NCI-H2107 treated with DMSO at 0.1 percent for 48 hours (cell line): ENCODE measurements around the gene SREBF2.

ENCODE experiments used
- DNase-seq: peaks from one replicate; lab custom pipeline; 2025; ENCODE audit not compliant: unreplicated experiment; lab: John Stamatoyannopoulos, UW

Gene SREBF2

GRCh38 chr22:41875531-41876270, 42.8 kb downstream of the SREBF2 start:
- no peak for DNase-seq

- no peak for DNase-seq
Measured at GRCh38 chr22:41876275-41876674, 43.4 kb downstream of the SREBF2 start.

GRCh38 chr22:41876675-41877074, 43.8 kb downstream of the SREBF2 start:
- DNase-seq = no peak

- no peak for DNase-seq
Measured at GRCh38 chr22:41880653-41881052, 47.7 kb downstream of the SREBF2 start.

- DNase-seq = no peak
Measured at GRCh38 chr22:41883400-41883799, 50.5 kb downstream of the SREBF2 start.

GRCh38 chr22:41885116-41885515, 52.2 kb downstream of the SREBF2 start:
- no peak for DNase-seq

GRCh38 chr22:41885516-41885915, 52.6 kb downstream of the SREBF2 start:
- no peak for DNase-seq

GRCh38 chr22:41888627-41889200, 55.8 kb downstream of the SREBF2 start:
- no peak for DNase-seq

GRCh38 chr22:41891407-41891806, 58.5 kb downstream of the SREBF2 start:
- DNase-seq = no peak

GRCh38 chr22:41892721-41893120, 59.8 kb downstream of the SREBF2 start:
- DNase-seq = no peak

GRCh38 chr22:41893591-41894375, 60.9 kb downstream of the SREBF2 start:
- no peak for DNase-seq

- no peak for DNase-seq
Measured at GRCh38 chr22:41898645-41899044, 65.7 kb downstream of the SREBF2 start.

GRCh38 chr22:41899110-41899509, 66.2 kb downstream of the SREBF2 start:
- no peak for DNase-seq

GRCh38 chr22:41899992-41900651, 67.2 kb downstream of the SREBF2 start:
- no peak for DNase-seq

- DNase-seq = no peak
Measured at GRCh38 chr22:41900652-41901312, 67.9 kb downstream of the SREBF2 start.

- no peak for DNase-seq
Measured at GRCh38 chr22:41902016-41902415, 69.1 kb downstream of the SREBF2 start.

- DNase-seq = no peak
Measured at GRCh38 chr22:41902932-41903421, 70.1 kb downstream of the SREBF2 start.

GRCh38 chr22:41904450-41905410, 71.8 kb downstream of the SREBF2 start:
- no peak for DNase-seq

- no peak for DNase-seq
Measured at GRCh38 chr22:41905411-41906202, 72.7 kb downstream of the SREBF2 start.
